Activated CD4-positive, alpha-beta memory T cell treated with anti-CD3 and anti-CD28 coated beads, Interleukin-2, amount 10 ng/mL, durations not matched to agents 7 days and 5 days (primary cell): ENCODE measurements around the gene ADRA1B. TPM values are rescaled to one million over a fixed set of nuclear protein-coding genes. Genes with fewer than 3 reads are reported as not detected.
A peak's percentile ranks its signal among the peaks of the same experiment; 100 is the strongest.

ENCODE experiments used
- CTCF ChIA-PET: fragments of 350-600 bp; sonication (Branson Sonifier 250); formaldehyde crosslinking; loops from one replicate; lab custom pipeline; 2021; ENCODE audit warnings: antibody characterized with exemption, inconsistent platforms; lab: Charles Lee
- POLR2A ChIA-PET: fragments of 350-600 bp; sonication (Branson Sonifier 250); formaldehyde crosslinking; loops from one replicate; lab custom pipeline; 2021; ENCODE audit warnings: antibody characterized with exemption; lab: Charles Lee
- DNase-seq: peaks from one replicate; pipeline ENCODE4 v3.0.0-alpha.2; 2020
- H3K27ac Mint-ChIP-seq: one replicate; pipeline ENCODE4 v1.8.0; 2021; ENCODE audit warnings: mild to moderate bottlenecking, mixed read lengths
- H3K27me3 Mint-ChIP-seq: one replicate; pipeline ENCODE4 v1.8.0; 2021; ENCODE audit warnings: mixed read lengths
- H3K36me3 Mint-ChIP-seq: one replicate; pipeline ENCODE4 v1.8.0; 2021; ENCODE audit warnings: low read depth, mixed read lengths
- H3K4me1 Mint-ChIP-seq: one replicate; pipeline ENCODE4 v1.8.0; 2021; ENCODE audit warnings: mixed read lengths
- H3K4me3 Mint-ChIP-seq: one replicate; pipeline ENCODE4 v1.8.0; 2021; ENCODE audit warnings: mild to moderate bottlenecking, mixed read lengths
- H3K9me3 Mint-ChIP-seq: one replicate; pipeline ENCODE4 v1.8.0; 2021; ENCODE audit warnings: mixed read lengths
- total RNA-seq, 2 experiments: library from RNA; stranded (reverse); gene quantifications; one replicate each; pipeline ENCODE4 v1.2.3, GENCODE V29; 2021

Gene ADRA1B
- total RNA-seq, 2 experiments from 2014 or later: not detected

- H3K36me3 Mint-ChIP-seq: no peaks in the 10 kb centered on the region
- DNase-seq: no peak
- no peaks in the 10 kb centered on the region for H3K4me1 Mint-ChIP-seq
- peaks cover 19% of the 10 kb centered on the region for H3K27me3 Mint-ChIP-seq
- ChIA-PET CTCF (no interaction called here), POLR2A (no interaction called here)
- no peaks in the 10 kb centered on the region for H3K9me3 Mint-ChIP-seq
- no peak overlapping the region for H3K4me3 Mint-ChIP-seq
- no peak overlapping the region for H3K27ac Mint-ChIP-seq
Measured at GRCh38 chr5:159906463-159906862, 9.8 kb upstream of the ADRA1B start.

- DNase-seq: no peak
- H3K36me3 Mint-ChIP-seq: no peaks in the 10 kb centered on the region
- no peaks in the 10 kb centered on the region for H3K9me3 Mint-ChIP-seq
- ChIA-PET POLR2A (no interaction called here), CTCF (no interaction called here)
- H3K27ac Mint-ChIP-seq: no peak overlapping the region
- peaks cover 22% of the 10 kb centered on the region for H3K27me3 Mint-ChIP-seq
- no peak overlapping the region for H3K4me3 Mint-ChIP-seq
- no peaks in the 10 kb centered on the region for H3K4me1 Mint-ChIP-seq
Measured at GRCh38 chr5:159906943-159907342, 9.3 kb upstream of the ADRA1B start.

- DNase-seq: no peak
- ChIA-PET CTCF (no interaction called here), POLR2A (no interaction called here)
- H3K4me3 Mint-ChIP-seq: no peak overlapping the region
- H3K4me1 Mint-ChIP-seq: no peaks in the 10 kb centered on the region
- H3K9me3 Mint-ChIP-seq: no peaks in the 10 kb centered on the region
- no peaks in the 10 kb centered on the region for H3K36me3 Mint-ChIP-seq
- no peak overlapping the region for H3K27ac Mint-ChIP-seq
- peaks cover 25% of the 10 kb centered on the region for H3K27me3 Mint-ChIP-seq
Measured at GRCh38 chr5:159907689-159908590, 8.3 kb upstream of the ADRA1B start.

GRCh38 chr5:159908591-159908940 lies 7.7 kb upstream of the ADRA1B start:
- no peak overlapping the region for H3K4me3 Mint-ChIP-seq
- no peak for DNase-seq
- H3K27me3 Mint-ChIP-seq: peaks cover 29% of the 10 kb centered on the region
- CTCF ChIA-PET: no interaction called here
- no peaks in the 10 kb centered on the region for H3K9me3 Mint-ChIP-seq
- H3K27ac Mint-ChIP-seq: no peak overlapping the region
- no peaks in the 10 kb centered on the region for H3K4me1 Mint-ChIP-seq
- POLR2A ChIA-PET: no interaction called here
- H3K36me3 Mint-ChIP-seq: no peaks in the 10 kb centered on the region

- POLR2A ChIA-PET: no interaction called here
- CTCF ChIA-PET: no interaction called here
- Mint-ChIP-seq H3K27ac (no peak overlapping the region), H3K4me3 (no peak overlapping the region), H3K27me3 (peaks cover 33% of the 10 kb centered on the region), H3K4me1 (no peaks in the 10 kb centered on the region), H3K9me3 (no peaks in the 10 kb centered on the region), H3K36me3 (no peaks in the 10 kb centered on the region)
- no peak for DNase-seq
Measured at GRCh38 chr5:159909126-159909525, 7.2 kb upstream of the ADRA1B start.

- Mint-ChIP-seq H3K27me3 (peaks cover 43% of the 10 kb centered on the region), H3K4me1 (no peaks in the 10 kb centered on the region), H3K4me3 (no peak overlapping the region), H3K27ac (no peak overlapping the region), H3K9me3 (no peaks in the 10 kb centered on the region), H3K36me3 (no peaks in the 10 kb centered on the region)
- ChIA-PET CTCF (no interaction called here), POLR2A (no interaction called here)
- DNase-seq: no peak
Measured at GRCh38 chr5:159910207-159910842, 6.0 kb upstream of the ADRA1B start.

GRCh38 chr5:159910843-159911229 lies 5.4 kb upstream of the ADRA1B start:
- Mint-ChIP-seq H3K36me3 (no peaks in the 10 kb centered on the region), H3K4me1 (peaks cover 3% of the 10 kb centered on the region), H3K4me3 (no peak overlapping the region), H3K27ac (no peak overlapping the region), H3K27me3 (peaks cover 46% of the 10 kb centered on the region), H3K9me3 (no peaks in the 10 kb centered on the region)
- ChIA-PET CTCF (no interaction called here), POLR2A (no interaction called here)
- DNase-seq: no peak

- Mint-ChIP-seq H3K27me3 (peaks cover 47% of the 10 kb centered on the region), H3K4me3 (no peak overlapping the region), H3K4me1 (peaks cover 3% of the 10 kb centered on the region), H3K9me3 (no peaks in the 10 kb centered on the region), H3K36me3 (no peaks in the 10 kb centered on the region), H3K27ac (no peak overlapping the region)
- ChIA-PET CTCF (interaction anchor here (0.6 to 0.7 kb wide), 2 partner anchors 337 to 395 kb away, joined by 3 read pairs; no protein-coding TSS in a partner anchor), POLR2A (no interaction called here)
- no peak for DNase-seq
Measured at GRCh38 chr5:159911349-159911748, 4.9 kb upstream of the ADRA1B start.

GRCh38 chr5:159912033-159912800 lies 4.1 kb upstream of the ADRA1B start:
- Mint-ChIP-seq H3K4me3 (no peak overlapping the region), H3K4me1 (peaks cover 6% of the 10 kb centered on the region), H3K9me3 (no peaks in the 10 kb centered on the region), H3K27ac (no peak overlapping the region), H3K27me3 (peaks cover 47% of the 10 kb centered on the region), H3K36me3 (no peaks in the 10 kb centered on the region)
- ChIA-PET CTCF (interaction anchor here (0.6 to 0.7 kb wide), 2 partner anchors 338 to 396 kb away, joined by 3 read pairs; no protein-coding TSS in a partner anchor), POLR2A (no interaction called here)
- DNase-seq: no peak

GRCh38 chr5:159913048-159913447 lies 3.2 kb upstream of the ADRA1B start:
- POLR2A ChIA-PET: no interaction called here
- no peak overlapping the region for H3K4me3 Mint-ChIP-seq
- H3K9me3 Mint-ChIP-seq: no peaks in the 10 kb centered on the region
- no peak overlapping the region for H3K27ac Mint-ChIP-seq
- peaks cover 54% of the 10 kb centered on the region for H3K27me3 Mint-ChIP-seq
- no peak for DNase-seq
- peaks cover 7% of the 10 kb centered on the region for H3K4me1 Mint-ChIP-seq
- H3K36me3 Mint-ChIP-seq: no peaks in the 10 kb centered on the region
- CTCF ChIA-PET: interaction anchor here (0.7 to 2.2 kb wide), 2 partner anchors 9 to 397 kb away, joined by 3 to 6 read pairs; no protein-coding TSS in a partner anchor

GRCh38 chr5:159913501-159913900 lies 2.8 kb upstream of the ADRA1B start:
- Mint-ChIP-seq H3K27me3 (peaks cover 57% of the 10 kb centered on the region), H3K27ac (no peak overlapping the region), H3K9me3 (no peaks in the 10 kb centered on the region), H3K4me1 (peaks cover 7% of the 10 kb centered on the region), H3K4me3 (no peak overlapping the region), H3K36me3 (no peaks in the 10 kb centered on the region)
- DNase-seq: no peak
- POLR2A ChIA-PET: no interaction called here
- CTCF ChIA-PET: interaction anchor here (0.7 to 2.2 kb wide), 2 partner anchors 9 to 398 kb away, joined by 3 to 6 read pairs; no protein-coding TSS in a partner anchor

- no peaks in the 10 kb centered on the region for H3K9me3 Mint-ChIP-seq
- CTCF ChIA-PET: no interaction called here
- DNase-seq: no peak
- no peak overlapping the region for H3K27ac Mint-ChIP-seq
- H3K4me3 Mint-ChIP-seq: peak overlapping the region; percentile 25
- no peaks in the 10 kb centered on the region for H3K36me3 Mint-ChIP-seq
- POLR2A ChIA-PET: no interaction called here
- H3K27me3 Mint-ChIP-seq: peaks cover 65% of the 10 kb centered on the region
- peaks cover 7% of the 10 kb centered on the region for H3K4me1 Mint-ChIP-seq
Measured at GRCh38 chr5:159916841-159917761, 819 bp downstream of the ADRA1B start.
